GM12878 (cell line): ENCODE data around the gene TTL.

Experiments used
- CTCF ChIP-seq, 3 experiments: IDR thresholded peaks in 2 of 3; conservative IDR thresholded peaks in 1 of 3; 2 replicates each; pipeline ENCODE4 v1.5.1; 2011; ENCODE audit warnings: low read depth in 3 of 3, low read length in 3 of 3, mild to moderate bottlenecking in 3 of 3, control low read depth in 2 of 3, moderate library complexity in 2 of 3, inconsistent platforms in 1 of 3, mixed read lengths in 1 of 3; ENCODE audit not compliant: control insufficient read depth in 2 of 3, insufficient read depth in 1 of 3; ENCODE audit errors: extremely low read depth in 1 of 3
- ETV6 ChIP-seq, 2 experiments: fragments of 450-650 bp in 1 of 2; IDR thresholded peaks in 1 of 2; conservative IDR thresholded peaks in 1 of 2; 2 replicates each; pipeline ENCODE4 v1.6.1; 2014; ENCODE audit warnings: antibody characterized with exemption in 1 of 2, borderline replicate concordance in 1 of 2, low read depth in 1 of 2, mild to moderate bottlenecking in 1 of 2, moderate library complexity in 1 of 2
- MAX ChIP-seq: IDR thresholded peaks from 2 replicates; pipeline ENCODE4 v1.6.1; 2012; ENCODE audit warnings: low read depth, low read length, improper control_type of control experiment
- PML ChIP-seq: IDR thresholded peaks from 2 replicates; pipeline ENCODE4 v1.6.1; 2012; ENCODE audit warnings: low read length, inconsistent platforms
- USF1 ChIP-seq: IDR thresholded peaks from 2 replicates; pipeline ENCODE4 v1.6.1; 2011; ENCODE audit warnings: borderline replicate concordance, low read depth, mild to moderate bottlenecking, moderate library complexity, mixed read lengths, low read length; ENCODE audit not compliant: insufficient read depth; ENCODE audit errors: extremely low read length

- TF ChIP-seq CTCF (IDR thresholded peaks at IDR 0.05 in 2 of 3, conservative IDR thresholded peaks at IDR 0.05 in 1 of 3; ENCODE audit: control insufficient read depth in 2 of 3, extremely low read depth in 1 of 3, insufficient read depth in 1 of 3, low read depth in 3 of 3, low read length in 3 of 3) (no peak), ETV6 (conservative IDR thresholded peaks at IDR 0.05 in 1 of 2, IDR thresholded peaks at IDR 0.05 in 1 of 2; ENCODE audit: borderline replicate concordance in 1 of 2, low read depth in 1 of 2) (no peak), PML (no peak), USF1 (no peak), MAX (no peak)
Observed at GRCh38 chr2:112528541-112528940, 46.6 kb downstream of the TTL start.
